Mucosa of rectum (tissue), 2 donors: ENCODE results near the gene B4GALNT4.
A peak's percentile ranks its signal among the peaks of the same experiment; 100 is the strongest.
"Not testable (repeated sequence)": the region's sequence is repeated elsewhere in the genome, so short reads cannot be mapped to it uniquely, and the experiment has no call there.

Source experiments
- H3K27ac ChIP-seq, 2 donors: one replicate each; pipeline ENCODE4 v1.7.0; 2013; ENCODE audit warnings: inconsistent platforms in 2 of 2, low read depth in 2 of 2, low read length in 2 of 2
- H3K27me3 ChIP-seq, 2 donors: one replicate each; pipeline ENCODE4 v1.7.0; 2013; ENCODE audit warnings: low read length in 2 of 2; ENCODE audit not compliant: control insufficient read depth in 2 of 2, insufficient read depth in 2 of 2
- H3K36me3 ChIP-seq, 2 donors: one replicate each; pipeline ENCODE4 v1.7.0; 2013; ENCODE audit warnings: low read length in 2 of 2; ENCODE audit not compliant: control insufficient read depth in 2 of 2, insufficient read depth in 2 of 2
- H3K4me1 ChIP-seq, 2 donors: one replicate each; pipeline ENCODE4 v1.7.0; 2013; ENCODE audit warnings: low read length in 2 of 2, mild to moderate bottlenecking in 1 of 2; ENCODE audit not compliant: control insufficient read depth in 2 of 2, insufficient read depth in 2 of 2
- H3K4me3 ChIP-seq, 2 donors: one replicate each; pipeline ENCODE4 v1.7.0; 2013; ENCODE audit warnings: low read length in 2 of 2
- H3K9ac ChIP-seq, 2 donors: one replicate each; pipeline ENCODE4 v1.7.0; 2013; ENCODE audit warnings: low read length in 2 of 2, low read depth in 1 of 2, mild to moderate bottlenecking in 1 of 2
- H3K9me3 ChIP-seq, 2 donors: one replicate each; pipeline ENCODE4 v1.7.0; 2013; ENCODE audit warnings: low read length in 2 of 2; ENCODE audit not compliant: control insufficient read depth in 2 of 2
- donor health status: healthy.
- donor health status: Normal muscosa, but diverticular disease.

B4GALNT4 gene

GRCh38 chr11:408154-409007, 39.1 kb downstream of the B4GALNT4 start:
- Histone ChIP-seq H3K4me1 (peaks cover 15 to 16% of the 10 kb centered on the region in 2 donors), H3K27me3 (no peaks in the 10 kb centered on the region), H3K36me3 (peaks cover 7 to 17% of the 10 kb centered on the region in 2 donors), H3K9ac (no peak overlapping the region), H3K27ac (no peak overlapping the region), H3K4me3 (no peak overlapping the region), H3K9me3 (no peaks in the 10 kb centered on the region)

- Histone ChIP-seq H3K27ac (no peak overlapping the region), H3K36me3 (peaks cover 5 to 10% of the 10 kb centered on the region in 2 donors), H3K9me3 (no peaks in the 10 kb centered on the region), H3K27me3 (no peaks in the 10 kb centered on the region), H3K4me3 (no peak overlapping the region), H3K4me1 (peaks cover 15 to 16% of the 10 kb centered on the region in 2 donors), H3K9ac (no peak overlapping the region)
Observed at GRCh38 chr11:409008-409599, 39.8 kb downstream of the B4GALNT4 start.

GRCh38 chr11:409600-410483, 40.5 kb downstream of the B4GALNT4 start:
- Histone ChIP-seq H3K27ac (no peak overlapping the region), H3K9ac (no peak overlapping the region), H3K4me1 (peaks cover 19 to 20% of the 10 kb centered on the region in 2 donors), H3K27me3 (no peaks in the 10 kb centered on the region), H3K36me3 (peaks cover 0 to 2% of the 10 kb centered on the region in 2 donors), H3K4me3 (no peak overlapping the region), H3K9me3 (no peaks in the 10 kb centered on the region)

GRCh38 chr11:410711-411110, 41.4 kb downstream of the B4GALNT4 start:
- H3K4me1 ChIP-seq: peaks cover 26 to 27% of the 10 kb centered on the region in 2 donors
- not testable (repeated sequence) for H3K4me3 ChIP-seq, H3K9ac ChIP-seq, H3K9me3 ChIP-seq, H3K27ac ChIP-seq, H3K27me3 ChIP-seq, H3K36me3 ChIP-seq

- not testable (repeated sequence) for H3K9ac ChIP-seq, H3K27me3 ChIP-seq
Observed at GRCh38 chr11:411520-411919, 42.2 kb downstream of the B4GALNT4 start.

GRCh38 chr11:412641-413119, 43.4 kb downstream of the B4GALNT4 start:
- Histone ChIP-seq H3K4me1 (peaks cover 16 to 18% of the 10 kb centered on the region in 2 donors), H3K27me3 (no peaks in the 10 kb centered on the region), H3K9me3 (no peaks in the 10 kb centered on the region), H3K9ac (no peak overlapping the region), H3K27ac (no peak overlapping the region), H3K36me3 (no peaks in the 10 kb centered on the region), H3K4me3 (no peak overlapping the region)

More at GRCh38 chr11:411520-411919, 42.2 kb downstream of the B4GALNT4 start:
- not testable (repeated sequence) for H3K9me3 ChIP-seq, H3K36me3 ChIP-seq, H3K4me3 ChIP-seq, H3K27ac ChIP-seq
- H3K4me1 ChIP-seq: peaks cover 23 to 26% of the 10 kb centered on the region in 2 donors

GRCh38 chr11:413120-414081, 44.1 kb downstream of the B4GALNT4 start:
- no peak overlapping the region for H3K27ac ChIP-seq
- peaks cover 14 to 18% of the 10 kb centered on the region in 2 donors for H3K4me1 ChIP-seq
- no peaks in the 10 kb centered on the region for H3K9me3 ChIP-seq
- no peak overlapping the region for H3K9ac ChIP-seq
- H3K36me3 ChIP-seq: no peaks in the 10 kb centered on the region
- H3K4me3 ChIP-seq: peak overlapping the region in 1 of 2 donors; percentile 16
- no peaks in the 10 kb centered on the region for H3K27me3 ChIP-seq

- no peaks in the 10 kb centered on the region for H3K27me3 ChIP-seq
- peak overlapping the region in 1 of 2 donors; percentile 56 for H3K27ac ChIP-seq
- H3K4me3 ChIP-seq: peak overlapping the region; percentile 56 to 71
- no peaks in the 10 kb centered on the region for H3K36me3 ChIP-seq
- peak overlapping the region; percentile 23 to 63 for H3K9ac ChIP-seq
- H3K9me3 ChIP-seq: no peaks in the 10 kb centered on the region
- peaks cover 14 to 18% of the 10 kb centered on the region in 2 donors for H3K4me1 ChIP-seq
Observed at GRCh38 chr11:414318-414857, 45.1 kb downstream of the B4GALNT4 start.

- Histone ChIP-seq H3K27ac (peak overlapping the region; percentile 92 to 95), H3K9me3 (no peaks in the 10 kb centered on the region), H3K9ac (peak overlapping the region; percentile 68 to 94), H3K27me3 (no peaks in the 10 kb centered on the region), H3K4me3 (peak overlapping the region; percentile 66 to 71), H3K4me1 (peaks cover 14 to 18% of the 10 kb centered on the region in 2 donors), H3K36me3 (no peaks in the 10 kb centered on the region)
Observed at GRCh38 chr11:415640-416041, 46.3 kb downstream of the B4GALNT4 start.
